ENCODE results near the gene KRTAP5-6. TPM values are rescaled to one million over a fixed set of nuclear protein-coding genes. Genes with fewer than 3 reads are reported as not detected.

The KRTAP5-6 gene
- total RNA-seq, 1 experiment from 2014 or later = not detected

DNA sequence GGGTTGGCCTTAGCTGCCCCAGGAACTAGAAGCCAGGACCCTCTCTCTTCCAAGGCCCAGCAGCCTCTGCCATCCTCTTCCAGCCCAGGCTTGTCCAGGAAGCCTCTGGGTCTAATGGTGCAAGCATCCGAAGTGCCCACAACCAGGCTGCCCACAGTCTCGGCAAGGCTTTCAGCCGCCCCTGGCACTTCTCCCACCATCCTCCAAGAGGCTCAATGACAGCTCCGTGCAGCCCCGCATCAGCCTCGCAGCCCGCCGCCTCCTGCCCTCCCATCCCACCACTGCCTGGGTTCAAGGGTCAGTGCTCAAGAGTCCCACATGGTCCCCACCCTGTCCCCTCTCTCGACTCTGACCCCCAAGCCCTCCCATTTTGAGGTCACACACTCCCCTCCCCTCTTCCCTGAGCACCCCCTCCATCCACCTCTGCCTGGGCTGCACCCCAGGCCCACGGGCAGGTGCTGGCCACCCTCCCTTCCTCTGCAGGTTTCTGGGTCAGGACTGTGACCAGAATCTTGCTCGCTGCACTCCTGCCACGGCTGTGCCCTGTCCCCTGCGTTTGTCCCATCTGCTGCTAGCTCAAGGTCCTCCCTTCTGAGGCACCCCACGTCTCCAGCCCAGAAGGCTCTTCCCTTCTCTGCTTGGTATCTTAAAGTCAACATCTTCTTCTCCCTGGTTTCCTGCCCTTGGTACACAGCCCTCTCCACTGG lies 36.2 kb downstream of the KRTAP5-6 start:
- no peak for DNase-seq (ENCODE audit: low read depth)

DNA sequence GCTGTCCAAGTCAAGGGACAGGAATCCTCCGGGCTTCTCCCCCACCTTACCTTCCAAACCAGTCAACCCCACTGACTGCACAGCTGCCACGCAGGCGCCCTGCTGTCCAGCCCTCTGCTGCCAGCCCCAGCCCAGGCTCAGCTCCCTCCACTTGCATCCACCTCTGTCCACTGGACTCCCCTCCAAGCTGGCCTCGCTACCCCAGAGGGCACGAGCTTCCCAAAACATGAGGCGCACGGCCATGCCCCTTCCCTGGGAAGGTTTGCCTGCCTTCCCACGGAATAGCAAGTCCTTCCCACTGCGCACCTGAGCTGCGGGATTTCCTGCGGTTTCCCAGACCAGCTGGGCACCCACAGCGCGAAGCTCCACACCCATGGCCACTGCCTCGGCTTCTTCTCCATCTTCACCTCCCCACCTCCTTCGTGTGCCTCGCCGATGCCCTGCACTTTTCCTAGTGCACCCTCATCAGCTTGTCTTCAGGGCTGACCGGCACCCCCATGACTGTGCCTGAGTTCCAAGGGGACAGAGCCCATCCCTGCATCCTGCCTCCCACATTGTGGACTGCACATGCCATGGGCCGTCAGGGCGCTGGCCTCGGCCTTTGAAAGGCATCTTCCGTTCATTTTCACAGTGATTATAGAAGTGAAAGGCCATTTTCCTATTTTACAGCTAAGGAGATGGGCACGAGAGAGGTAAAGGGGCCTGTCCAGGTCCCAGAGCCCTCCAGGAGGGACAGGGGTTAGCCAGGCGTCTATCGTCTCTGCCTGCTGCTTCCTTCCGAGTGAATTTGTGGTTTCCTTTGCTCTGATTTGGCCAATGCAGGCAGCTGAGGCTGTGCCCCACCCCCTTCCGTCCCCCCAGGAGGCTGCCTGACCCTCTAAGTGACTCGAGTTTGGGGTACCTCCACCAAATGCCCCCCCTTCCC lies 37.0 kb downstream of the KRTAP5-6 start:
- no peak for DNase-seq (ENCODE audit: low read depth)

DNA sequence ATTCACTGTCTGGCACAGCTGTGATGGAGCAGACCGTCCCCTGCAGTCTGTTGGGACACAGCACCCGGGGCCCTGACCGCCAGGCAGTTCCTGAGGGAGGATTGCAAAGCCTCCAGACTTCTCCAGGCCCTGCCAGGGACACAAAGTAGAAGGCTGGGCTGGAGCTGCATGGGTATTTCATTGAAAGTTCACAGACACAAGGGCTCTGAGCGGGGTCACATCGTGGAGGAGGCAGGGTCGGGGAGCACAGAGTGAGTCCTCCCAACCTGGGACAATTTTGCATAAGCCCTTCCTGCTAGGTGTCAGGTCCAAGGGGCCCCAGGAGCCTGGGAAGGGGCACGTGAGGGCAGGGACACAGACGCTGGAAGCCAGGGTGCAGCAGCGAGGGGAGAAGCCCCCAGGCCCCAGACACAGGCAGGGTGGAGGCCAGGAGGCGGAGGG lies 37.7 kb downstream of the KRTAP5-6 start:
- DNase-seq (ENCODE audit: low read depth) = no peak

DNA sequence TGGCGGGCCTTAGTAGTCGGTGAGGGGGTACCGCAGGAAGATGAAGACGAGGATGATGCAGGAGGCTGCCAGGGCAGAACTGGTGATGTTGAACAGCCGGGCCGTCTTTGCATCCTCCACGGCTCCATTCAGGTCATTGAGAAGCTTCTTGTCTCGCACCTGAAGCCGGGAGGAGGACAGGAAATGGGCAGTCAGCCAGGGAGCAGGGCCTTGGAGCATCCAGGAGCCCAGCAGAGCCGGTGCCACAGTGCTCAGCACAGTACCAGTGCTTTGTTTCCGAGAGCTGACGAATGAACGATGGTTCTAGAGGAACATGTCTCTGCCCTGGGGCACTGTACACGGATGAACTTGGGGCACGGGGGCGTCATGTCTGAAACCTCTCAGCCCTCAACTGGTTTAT lies 38.3 kb downstream of the KRTAP5-6 start:
- no peak for DNase-seq (ENCODE audit: low read depth)

DNA sequence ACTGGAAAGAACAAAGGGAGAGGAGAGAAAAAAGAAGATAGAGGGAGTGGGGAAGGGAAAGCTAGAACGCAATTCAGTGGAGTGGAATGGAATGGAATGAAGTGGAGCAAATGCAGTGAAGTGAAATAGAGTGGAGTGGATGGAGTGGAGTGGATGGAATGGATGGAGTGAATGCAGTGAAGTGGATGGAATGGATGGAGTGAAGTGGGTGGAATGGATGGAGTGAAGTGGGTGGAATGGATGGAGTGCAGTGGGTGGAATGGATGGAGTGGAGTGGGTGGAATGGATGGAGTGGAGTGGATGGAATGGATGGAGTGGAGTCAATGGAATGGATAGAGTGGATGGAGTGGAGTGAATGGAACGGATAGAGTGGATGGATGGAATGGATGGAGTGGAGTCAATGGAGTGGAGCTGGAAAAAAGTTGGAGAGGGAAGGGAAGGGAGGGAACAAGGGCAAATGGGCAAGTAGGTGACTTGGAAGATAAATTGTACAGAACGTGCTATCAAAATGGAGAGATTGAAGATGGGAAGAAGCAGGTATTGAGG lies 39.5 kb downstream of the KRTAP5-6 start:
- no peak for DNase-seq (ENCODE audit: low read depth)

DNA sequence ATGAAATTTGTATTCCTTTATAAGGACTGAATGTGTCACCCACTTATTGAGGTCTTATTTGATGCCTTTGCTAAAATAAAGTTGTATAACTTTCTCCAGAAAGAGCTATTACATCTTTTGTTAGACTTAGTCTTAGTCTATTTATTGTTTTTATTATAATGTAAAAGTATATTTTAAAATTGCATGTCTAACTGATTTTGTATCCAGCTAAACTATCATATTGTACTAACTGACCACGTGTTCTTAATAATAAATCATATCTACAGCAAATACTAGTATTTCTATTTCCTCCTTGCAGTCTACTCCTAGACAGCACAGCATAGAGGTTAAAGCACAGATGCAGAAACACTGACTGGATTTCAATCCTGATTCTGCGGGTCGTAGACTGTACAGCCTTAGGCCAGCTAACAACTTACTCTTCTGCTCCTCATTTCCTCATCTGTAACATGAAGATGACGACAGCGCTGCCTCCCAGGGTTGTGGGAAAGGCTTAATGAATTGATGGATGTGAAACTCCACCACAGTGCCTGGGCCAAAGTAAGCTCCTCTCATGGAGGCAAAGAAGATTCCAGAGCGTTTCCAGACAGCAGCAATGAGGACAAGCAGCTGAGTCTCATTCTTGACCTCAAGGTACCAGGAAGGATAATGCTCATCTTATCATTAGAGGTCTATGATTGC lies 40.2 kb downstream of the KRTAP5-6 start:
- DNase-seq (ENCODE audit: low read depth) = no peak

DNA sequence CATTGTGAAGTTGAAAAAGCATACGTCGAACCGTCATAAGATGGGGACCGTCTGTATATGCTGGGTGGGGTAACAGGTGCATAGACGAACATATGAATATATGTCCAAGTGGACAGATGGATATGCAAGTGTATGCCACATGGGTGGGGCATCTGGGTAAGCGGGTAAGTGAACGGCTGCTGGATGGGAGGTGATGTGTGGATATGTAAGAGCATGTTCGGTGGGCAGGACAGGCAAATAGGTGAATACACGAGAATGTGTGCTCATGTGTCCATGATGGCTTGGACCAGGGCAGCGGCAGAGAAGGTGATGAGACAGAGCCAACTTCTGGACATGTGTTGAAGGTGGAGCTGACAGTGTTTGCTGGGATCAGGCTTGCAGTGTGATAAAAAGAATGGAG lies 41.4 kb downstream of the KRTAP5-6 start:
- no peak for DNase-seq (ENCODE audit: low read depth)

DNA sequence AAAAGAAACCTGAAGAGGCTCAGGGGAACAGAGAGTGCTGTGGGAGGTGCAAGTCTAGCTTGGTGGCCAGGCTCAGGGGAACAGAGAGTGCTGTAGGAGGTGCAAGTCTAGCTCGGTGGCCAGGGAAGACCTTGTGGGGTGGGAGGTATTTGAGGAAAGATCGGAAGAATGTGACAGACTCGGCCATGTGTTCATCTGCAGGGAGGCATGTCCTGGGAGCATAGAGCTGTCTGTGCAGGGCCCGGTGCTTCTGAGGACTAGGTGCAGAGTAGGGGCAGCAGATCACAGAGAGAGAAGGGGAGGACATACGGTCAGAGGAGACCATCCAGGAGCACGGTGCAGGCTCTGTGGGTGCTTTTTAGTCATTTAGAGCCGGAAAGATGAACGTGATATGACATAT lies 42.6 kb downstream of the KRTAP5-6 start:
- no peak for DNase-seq (ENCODE audit: low read depth)

DNA sequence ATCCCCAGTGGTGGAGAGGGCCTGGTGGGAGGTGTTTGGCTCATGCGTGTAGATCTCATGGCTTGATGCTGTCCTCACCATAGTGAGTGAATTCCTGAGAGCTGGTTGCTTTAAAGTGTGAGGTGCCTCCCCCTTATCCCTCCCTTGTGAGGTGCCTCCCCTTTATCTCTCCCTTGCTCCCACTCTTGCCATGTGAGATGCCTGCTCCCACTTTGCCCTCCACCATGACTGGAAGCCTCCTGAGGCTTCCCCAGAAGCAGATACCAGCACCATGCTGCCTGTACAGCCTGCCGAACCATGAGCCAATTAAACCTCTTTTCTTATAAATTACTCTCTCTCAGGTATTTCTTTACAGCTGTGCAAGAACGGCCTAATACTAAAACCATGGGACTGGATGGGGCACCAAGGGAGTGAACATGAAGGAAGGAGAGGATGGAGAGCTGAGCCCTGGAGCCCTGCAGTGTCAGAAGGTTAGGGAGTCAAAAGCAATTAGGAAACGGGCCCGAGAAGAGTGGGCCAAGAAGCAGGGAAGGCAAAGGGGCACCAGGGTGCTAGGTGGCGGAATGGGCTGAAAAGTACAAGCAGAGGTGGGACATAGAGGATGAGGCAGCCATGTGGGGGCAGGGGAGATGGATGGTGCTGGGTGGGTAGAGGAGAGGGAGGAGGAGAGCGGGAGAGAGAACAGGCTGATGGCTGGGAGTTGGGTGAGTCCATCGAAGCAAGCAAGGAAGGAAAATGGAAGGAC lies 44.0 kb downstream of the KRTAP5-6 start:
- no peak for DNase-seq (ENCODE audit: low read depth)

DNA sequence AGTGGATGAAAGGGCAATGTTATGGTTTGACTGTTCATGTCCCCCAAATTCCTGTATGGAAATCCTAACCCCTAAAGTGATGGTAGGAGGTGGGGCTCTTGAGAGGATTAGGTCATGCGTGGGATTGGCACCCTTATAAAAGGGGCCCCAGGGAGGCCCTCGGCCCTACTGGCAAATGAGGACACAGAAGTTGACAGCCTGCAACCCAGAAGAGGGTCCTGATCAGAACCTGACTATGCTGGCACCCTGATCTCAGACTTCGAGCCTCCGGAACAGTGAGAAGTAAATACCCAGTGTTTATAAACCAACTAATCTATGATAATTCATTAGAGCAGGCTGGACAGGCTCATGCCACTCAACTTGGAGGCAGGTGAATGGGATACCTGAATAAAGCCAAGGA lies 44.7 kb downstream of the KRTAP5-6 start:
- DNase-seq (ENCODE audit: low read depth) = no peak

DNA sequence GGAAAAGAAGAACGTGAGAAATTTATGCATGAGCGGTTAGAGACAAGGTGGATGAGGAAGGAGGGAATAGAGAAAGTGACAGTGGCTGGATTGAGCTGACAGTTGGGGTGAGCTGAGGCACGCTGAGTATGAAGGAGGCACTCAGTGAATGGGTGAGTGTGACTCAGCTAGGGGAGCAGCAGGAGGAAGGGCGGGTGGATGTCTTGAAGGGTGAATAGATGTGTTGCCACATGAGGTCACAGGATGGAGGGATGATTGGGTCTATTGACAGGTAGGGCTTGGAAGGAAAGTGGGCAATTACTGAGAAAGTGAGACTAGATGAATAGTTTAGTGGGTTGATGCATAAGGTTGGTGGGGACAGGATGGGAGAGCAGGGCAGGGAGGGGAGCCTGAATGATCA lies 45.4 kb downstream of the KRTAP5-6 start:
- DNase-seq (ENCODE audit: low read depth) = peak; percentile 21

DNA sequence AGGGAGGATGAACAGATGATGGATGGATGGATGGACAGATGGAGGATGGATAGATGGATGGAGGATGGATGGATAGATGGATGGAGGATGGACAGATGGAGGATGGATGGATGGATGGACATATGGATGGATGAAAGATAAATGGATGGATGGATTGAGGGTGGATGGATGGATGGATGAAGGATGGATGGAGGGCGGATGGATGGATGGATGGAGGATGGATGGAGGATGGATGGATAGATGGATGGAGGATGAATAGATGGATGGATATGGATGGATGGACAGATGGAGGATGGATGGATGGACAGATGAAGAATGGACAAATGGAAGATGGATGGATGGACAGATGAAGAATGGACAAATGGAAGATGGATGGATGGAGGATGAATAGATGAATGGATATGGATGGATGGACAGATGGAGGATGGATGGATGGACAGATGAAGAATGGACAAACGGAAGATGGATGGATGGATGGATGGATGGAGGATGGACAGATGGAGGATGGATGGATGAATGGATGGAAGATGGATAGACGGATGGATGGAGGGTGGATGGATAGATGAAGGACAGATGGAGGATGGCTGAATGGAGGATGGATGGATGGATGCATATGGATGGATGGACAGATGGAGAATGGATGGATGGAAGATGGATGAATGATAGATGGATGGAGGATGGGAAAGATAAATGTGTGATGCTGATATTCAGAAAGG lies 46.0 kb downstream of the KRTAP5-6 start:
- DNase-seq (ENCODE audit: low read depth) = no peak

DNA sequence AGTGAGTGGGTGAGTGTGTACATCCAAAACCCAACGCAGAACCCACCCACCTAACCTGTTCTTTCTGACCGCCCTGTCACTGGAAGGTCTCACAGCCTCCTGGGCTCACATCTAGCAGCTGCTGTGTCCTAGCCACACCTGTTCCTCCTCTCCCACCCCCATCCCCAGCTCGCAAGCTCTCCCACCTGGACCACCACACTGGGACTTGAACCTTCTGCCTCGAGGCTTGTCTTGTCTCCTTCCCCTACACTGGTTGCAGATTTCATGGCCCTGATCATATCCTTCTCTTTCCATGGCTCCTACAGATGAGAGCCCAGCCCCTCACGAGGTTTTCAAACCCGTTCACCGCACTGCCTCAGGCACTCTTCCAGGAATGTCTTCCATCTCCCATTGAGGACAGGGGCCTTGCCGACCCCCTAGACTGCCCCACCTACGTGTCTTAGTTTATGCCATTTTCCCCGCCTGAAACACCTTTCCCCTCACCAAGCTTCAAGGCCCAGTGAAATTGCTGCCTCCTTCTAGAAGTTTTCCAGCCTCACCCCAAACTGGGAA lies 46.7 kb downstream of the KRTAP5-6 start:
- DNase-seq (ENCODE audit: low read depth) = no peak

DNA sequence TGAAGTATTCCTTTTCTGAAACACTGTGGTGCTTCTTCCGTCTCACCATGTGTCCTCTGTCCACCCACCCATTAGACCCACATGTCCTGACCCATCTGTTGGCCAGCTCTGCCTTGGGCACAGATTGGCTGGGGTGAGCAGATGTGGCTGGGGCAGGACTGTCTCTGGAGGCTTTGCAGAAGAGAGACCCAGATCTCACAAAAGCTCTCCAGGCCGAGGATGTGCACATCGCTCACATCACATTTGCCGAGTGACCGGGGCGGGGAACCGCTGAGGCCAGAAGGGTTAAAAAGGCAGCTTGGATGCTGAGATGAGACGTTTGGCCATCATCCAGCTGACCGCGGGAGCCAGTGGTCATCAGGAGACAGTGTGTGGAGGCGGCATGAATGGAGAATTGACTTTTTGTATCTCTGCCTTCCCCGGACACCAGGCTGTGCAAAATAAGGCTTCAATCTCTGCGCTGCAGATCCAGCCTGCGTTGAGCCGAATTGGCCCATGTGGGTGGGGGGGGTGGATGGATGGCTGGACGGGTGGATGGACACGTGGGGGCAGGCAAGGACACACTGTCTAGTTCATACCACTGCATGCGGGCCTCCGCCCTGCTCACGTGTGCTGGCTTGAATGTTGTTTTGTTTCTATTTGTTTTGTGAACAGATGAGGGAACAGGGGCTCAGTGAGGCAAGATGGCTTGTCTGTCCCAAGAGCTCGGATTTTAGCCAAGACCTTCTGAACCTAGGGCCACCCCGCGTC lies 47.3 kb downstream of the KRTAP5-6 start:
- DNase-seq (ENCODE audit: low read depth) = no peak

DNA sequence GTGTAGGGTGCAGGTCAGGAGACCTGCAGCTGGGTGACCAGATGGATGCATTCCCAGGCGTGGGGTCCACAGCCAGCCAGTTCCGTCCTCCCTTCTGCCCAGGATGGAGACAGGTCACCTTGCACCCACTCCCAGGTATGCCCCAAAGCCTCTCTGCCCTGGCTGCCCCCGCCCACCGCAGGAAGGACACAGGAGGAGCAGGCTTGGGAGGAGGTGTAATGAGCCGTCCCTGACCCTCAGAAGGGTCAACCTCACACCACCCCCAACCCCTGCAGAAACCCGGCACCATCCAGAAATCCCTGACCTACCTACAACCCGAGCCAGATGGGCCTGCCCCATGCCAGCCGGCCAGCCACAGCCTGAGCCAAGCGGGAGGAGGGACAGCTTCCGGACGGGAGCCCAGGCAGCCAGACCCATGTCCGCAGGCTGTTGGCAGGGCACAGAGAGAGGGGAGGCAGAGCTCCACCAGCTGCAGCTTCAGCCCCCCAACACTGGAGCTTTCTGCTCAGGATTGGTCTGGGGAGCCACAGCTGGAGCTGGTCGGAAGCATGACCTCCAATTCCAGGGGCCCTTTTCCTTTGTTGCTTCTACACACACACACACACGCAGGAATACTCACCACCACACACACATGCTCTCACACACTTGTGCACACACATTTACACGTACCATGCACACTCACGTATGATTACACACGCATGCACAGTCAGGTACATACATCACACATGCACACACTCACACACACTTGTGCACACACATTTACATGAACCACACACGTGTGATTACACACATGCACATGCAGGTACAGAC lies 48.1 kb downstream of the KRTAP5-6 start:
- DNase-seq (ENCODE audit: low read depth) = no peak

DNA sequence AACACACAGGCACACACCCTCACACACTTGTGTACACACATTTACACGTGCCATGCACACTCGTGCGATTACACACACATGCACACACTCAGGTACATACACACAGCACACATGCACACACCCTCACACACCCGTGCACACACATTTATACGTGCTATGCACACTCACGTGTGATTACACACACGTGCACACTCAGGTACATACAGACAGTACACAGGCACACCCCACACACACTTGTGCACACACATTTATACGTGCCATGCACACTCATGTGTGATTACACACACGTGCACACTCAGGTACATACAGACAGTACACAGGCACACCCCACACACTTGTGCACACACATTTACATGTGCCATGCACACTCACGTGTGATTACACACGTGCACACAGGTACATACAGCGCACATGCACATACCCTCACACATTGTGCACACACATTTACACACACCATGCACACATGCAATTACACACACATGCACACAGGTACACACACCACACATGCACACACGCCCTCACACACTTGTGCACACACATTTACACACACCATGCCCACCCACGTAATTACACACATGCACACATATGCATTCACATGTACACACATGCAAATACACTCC lies 48.8 kb downstream of the KRTAP5-6 start:
- DNase-seq (ENCODE audit: low read depth) = no peak

DNA sequence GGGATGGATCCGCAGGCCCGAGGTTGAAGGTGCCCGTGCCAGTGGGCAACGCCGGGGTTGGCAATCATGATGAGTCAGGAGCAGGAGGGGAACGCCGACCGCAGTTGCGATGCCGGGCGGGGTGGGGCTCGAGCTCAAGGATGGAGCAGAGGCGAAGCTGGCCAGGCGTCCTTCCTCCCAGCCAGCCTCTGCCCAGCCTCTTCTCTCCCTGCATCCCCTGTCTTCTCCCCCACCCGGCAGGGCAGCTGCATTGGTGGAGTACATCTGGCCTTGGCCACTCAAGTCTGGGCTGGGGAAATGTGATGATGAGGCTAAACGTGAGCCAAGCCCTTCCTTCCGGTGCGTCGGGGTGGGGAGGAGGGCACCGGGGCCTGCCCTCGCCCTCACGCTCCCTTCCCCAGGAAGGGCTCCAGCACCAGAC lies 49.5 kb downstream of the KRTAP5-6 start:
- peak; percentile 88 for DNase-seq (ENCODE audit: low read depth)
